ENCODE data around the gene REPS2.

Gene REPS2

DNA sequence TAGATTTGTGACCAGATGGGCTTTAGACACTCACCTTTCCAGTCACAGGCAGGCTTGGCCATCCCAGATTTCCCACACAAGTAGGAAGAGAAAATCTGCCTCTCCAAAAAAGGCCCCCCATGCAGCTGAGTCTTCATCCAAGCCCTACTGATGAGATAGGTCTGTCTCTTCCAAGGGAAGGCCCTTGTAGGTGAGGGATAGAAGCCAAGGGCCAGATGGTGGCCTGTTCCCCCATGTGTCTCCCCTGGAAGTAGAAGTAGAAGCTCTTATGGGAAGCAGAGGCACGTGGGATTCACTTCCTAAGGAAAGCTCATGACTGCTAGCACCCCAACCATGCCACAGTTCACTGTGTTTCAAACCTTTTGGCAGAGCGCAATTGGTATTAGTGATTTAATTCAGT lies 81.5 kb downstream of the REPS2 start:
- DNase-seq (ENCODE audit: low spot score): no peak
- ChIA-PET CTCF (no interaction called here), POLR2A (ENCODE audit: low non-redundant PET) (no interaction called here)
- TF ChIP-seq, protein P1, sequence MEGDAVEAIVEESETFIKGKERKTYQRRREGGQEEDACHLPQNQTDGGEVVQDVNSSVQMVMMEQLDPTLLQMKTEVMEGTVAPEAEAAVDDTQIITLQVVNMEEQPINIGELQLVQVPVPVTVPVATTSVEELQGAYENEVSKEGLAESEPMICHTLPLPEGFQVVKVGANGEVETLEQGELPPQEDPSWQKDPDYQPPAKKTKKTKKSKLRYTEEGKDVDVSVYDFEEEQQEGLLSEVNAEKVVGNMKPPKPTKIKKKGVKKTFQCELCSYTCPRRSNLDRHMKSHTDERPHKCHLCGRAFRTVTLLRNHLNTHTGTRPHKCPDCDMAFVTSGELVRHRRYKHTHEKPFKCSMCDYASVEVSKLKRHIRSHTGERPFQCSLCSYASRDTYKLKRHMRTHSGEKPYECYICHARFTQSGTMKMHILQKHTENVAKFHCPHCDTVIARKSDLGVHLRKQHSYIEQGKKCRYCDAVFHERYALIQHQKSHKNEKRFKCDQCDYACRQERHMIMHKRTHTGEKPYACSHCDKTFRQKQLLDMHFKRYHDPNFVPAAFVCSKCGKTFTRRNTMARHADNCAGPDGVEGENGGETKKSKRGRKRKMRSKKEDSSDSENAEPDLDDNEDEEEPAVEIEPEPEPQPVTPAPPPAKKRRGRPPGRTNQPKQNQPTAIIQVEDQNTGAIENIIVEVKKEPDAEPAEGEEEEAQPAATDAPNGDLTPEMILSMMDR (conservative IDR thresholded peaks at IDR 0.05; ENCODE audit: low read depth): no peak
- H3K27ac ChIP-seq: no peak overlapping the region

DNA sequence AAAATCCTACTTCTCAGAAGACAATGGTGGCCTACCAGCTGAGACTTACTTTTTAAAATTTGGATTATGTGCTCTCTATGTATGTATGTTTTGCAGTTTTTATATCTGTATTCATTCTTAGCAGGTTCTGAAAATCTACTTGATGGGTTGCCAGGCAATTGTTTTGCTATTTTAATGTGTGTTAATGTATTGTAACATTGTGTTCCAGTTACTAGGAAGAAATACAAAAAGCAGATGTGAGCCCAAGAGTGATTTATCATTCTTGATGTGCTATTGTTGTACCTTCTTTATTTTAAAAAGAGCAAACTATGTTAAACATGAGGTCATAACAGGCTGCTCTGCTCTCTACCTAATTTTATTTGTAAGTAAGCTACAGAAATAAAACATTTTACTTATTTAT lies 81.9 kb downstream of the REPS2 start:
- CTCF ChIA-PET: no interaction called here
- DNase-seq (ENCODE audit: low spot score): no peak
- TF ChIP-seq, protein P1 (conservative IDR thresholded peaks at IDR 0.05; ENCODE audit: low read depth): no peak
- no peak overlapping the region for H3K27ac ChIP-seq
- POLR2A ChIA-PET (ENCODE audit: low non-redundant PET): no interaction called here

DNA sequence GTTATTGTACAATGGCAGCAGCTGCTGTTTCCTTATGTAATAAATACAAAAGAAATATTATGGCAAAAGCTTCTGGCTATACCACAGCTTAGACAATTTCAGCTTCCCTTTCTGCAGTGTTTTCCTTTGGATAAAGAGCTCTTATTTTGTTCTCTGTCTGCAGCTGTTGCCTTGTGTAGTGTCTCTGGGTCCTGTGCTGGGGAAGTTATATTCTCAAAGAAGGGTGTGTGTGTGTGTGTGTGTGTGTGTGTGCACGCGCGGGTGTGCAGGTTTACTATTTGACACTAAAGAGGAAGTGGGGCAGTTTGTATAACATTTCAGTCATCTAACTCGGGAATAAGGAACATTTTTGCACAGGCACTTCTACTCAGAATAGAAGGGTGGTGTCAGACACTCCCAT lies 83.6 kb downstream of the REPS2 start:
- ChIA-PET CTCF (no interaction called here), POLR2A (ENCODE audit: low non-redundant PET) (no interaction called here)
- no peak for DNase-seq (ENCODE audit: low spot score)
- H3K27ac ChIP-seq: no peak overlapping the region
- TF ChIP-seq, protein P1 (conservative IDR thresholded peaks at IDR 0.05; ENCODE audit: low read depth): no peak

DNA sequence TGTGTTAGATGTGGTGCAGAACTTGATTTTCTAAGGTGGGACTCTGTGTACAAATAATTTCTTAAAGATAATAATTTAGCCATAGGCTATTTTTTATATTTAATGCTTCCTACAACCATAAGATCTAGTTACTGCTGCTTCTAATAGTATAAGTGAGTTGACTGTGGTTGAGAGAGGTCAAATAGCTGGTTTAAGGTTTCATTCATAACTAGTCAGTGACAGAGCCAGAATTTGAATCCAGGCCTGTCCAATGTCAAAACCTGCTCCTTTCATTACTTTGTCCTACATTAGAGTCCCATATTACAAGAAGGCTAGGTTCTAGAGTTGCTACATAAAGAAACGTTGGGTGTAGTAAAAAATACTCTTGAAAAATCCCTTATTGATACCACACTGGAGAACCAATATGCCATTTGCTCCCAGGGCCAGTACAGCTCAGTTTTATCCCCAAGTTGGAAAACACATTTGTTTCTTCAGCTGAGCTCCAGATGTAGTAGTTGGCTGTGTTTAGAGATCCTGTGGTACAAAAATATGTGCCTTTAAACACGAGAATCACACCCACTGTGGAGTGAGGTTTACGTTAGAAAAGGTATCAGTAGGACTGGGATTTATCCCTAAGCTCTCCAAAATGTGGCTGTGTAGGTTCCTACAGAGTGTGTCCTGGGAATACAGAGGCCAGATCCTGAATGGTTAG lies 84.3 kb downstream of the REPS2 start:
- CTCF ChIA-PET: interaction anchor here (0.6 kb wide), 1 partner anchor 518 kb away, joined by 3 read pairs; no protein-coding TSS in a partner anchor

DNA sequence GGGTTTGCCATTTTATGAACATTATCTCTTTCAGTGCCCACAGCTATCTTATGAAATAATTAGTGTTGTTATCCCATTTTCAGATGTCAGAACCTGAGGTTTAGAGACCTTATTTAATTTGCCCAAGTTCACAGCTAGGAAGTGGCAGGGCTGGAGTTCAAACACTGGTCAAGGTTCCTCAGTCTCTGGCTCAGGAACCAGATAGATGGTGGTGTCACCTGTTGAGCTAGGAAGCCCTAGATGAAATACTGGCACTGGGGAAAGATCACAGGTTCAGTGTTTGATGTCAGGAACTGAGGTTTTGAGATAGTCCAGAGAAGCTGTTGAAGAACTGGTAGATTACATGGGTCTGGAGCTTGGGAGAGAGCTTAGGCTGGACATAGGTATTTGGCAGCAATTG lies 85.4 kb downstream of the REPS2 start:
- ChIA-PET CTCF (no interaction called here), POLR2A (ENCODE audit: low non-redundant PET) (no interaction called here)
- DNase-seq (ENCODE audit: low spot score): no peak
- no peak overlapping the region; the same call in 1 of the 2 replicates for H3K27ac ChIP-seq
- TF ChIP-seq, protein P1 (conservative IDR thresholded peaks at IDR 0.05; ENCODE audit: low read depth): no peak

More for the DNA sequence above, 84.3 kb downstream of the REPS2 start:
- TF ChIP-seq, protein P1 (conservative IDR thresholded peaks at IDR 0.05; ENCODE audit: low read depth): no peak
- DNase-seq (ENCODE audit: low spot score): no peak
- no peak overlapping the region for H3K27ac ChIP-seq
- POLR2A ChIA-PET (ENCODE audit: low non-redundant PET): no interaction called here

DNA sequence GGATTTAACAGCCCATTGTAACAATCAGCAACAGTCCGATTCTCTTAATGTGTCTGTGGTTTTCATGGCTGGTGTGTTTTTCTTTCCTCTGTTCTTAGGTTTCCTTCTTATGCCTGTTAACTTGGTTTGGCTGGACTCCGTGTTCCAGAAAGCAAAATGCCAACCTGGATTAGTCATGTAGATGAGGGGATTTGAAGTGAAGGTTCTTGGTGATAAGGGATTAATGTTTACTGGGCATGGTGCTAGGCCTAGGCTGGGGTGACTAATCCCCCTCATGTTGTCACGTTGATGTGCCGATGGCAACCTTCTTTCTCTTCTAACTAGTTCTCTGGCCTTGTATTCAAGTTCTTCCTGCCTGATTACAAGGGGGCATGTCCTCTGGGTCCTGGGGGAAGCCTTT lies 85.9 kb downstream of the REPS2 start:
- peak; percentile 51 for DNase-seq (ENCODE audit: low spot score)
- TF ChIP-seq, protein P1 (conservative IDR thresholded peaks at IDR 0.05; ENCODE audit: low read depth): no peak
- ChIA-PET POLR2A (ENCODE audit: low non-redundant PET) (no interaction called here), CTCF (no interaction called here)
- peak overlapping the region; percentile 58 for H3K27ac ChIP-seq
